Measurements from ENCODE around the gene SESTD1. TPM values are rescaled to one million over a fixed set of nuclear protein-coding genes. Genes with fewer than 3 reads are reported as not detected.

The SESTD1 gene
- total RNA-seq, 1 donor, result 20.1 TPM

DNA sequence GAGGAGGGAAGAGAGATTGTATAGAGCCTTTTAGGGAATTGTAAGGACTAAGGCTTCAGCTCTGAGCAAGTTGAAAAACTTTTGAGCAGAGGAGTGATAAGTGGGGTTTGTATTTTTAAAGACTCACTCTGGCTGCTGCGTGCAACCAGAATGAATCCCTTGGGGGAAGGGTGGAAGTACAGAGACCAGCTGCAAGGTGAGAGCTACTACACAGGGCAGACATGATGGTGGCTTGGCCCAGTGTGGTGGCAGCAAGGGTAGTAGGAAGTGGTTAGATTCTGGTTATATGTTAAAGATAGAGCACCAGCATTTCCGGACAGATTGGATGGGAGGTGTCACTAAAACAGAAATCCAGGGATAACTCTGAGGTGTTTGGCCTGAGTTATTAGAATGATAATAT lies 10.1 kb upstream of the SESTD1 start:
- Histone ChIP-seq H3K4me1 (ENCODE audit: insufficient read depth, low read length) (peaks cover 11% of the 10 kb centered on the region), H3K27me3 (ENCODE audit: insufficient read depth, low read length) (no peaks in the 10 kb centered on the region), H3K9me3 (ENCODE audit: low read depth, low read length) (no peaks in the 10 kb centered on the region), H3K4me3 (ENCODE audit: low read length) (no peak overlapping the region)

DNA sequence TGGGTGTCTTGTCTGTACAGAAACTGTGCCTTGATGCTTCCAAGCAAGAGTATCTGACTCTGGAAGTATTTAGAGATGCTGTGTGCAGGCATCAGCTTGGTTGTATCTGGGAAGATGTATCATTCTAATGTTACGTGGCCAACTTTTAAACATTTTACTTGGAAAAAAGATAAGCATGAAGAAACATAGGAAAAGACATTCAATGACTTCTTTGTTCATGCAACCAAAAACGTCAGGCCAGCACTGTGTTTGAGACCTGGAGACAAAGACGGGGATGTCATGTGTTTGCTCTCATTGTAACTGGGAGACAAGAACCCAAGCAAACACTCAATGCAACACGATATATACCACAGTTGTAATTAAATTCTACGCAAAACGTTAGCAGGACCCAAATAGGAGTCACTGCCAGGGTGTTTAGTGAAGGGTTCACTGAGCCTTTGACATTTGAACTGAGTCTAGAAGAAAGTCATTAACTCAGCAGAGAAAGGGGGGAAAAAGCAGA lies 8.9 kb upstream of the SESTD1 start:
- Histone ChIP-seq H3K27me3 (ENCODE audit: insufficient read depth, low read length) (no peaks in the 10 kb centered on the region), H3K4me1 (ENCODE audit: insufficient read depth, low read length) (peaks cover 16% of the 10 kb centered on the region), H3K4me3 (ENCODE audit: low read length) (no peak overlapping the region), H3K9me3 (ENCODE audit: low read depth, low read length) (no peaks in the 10 kb centered on the region)

DNA sequence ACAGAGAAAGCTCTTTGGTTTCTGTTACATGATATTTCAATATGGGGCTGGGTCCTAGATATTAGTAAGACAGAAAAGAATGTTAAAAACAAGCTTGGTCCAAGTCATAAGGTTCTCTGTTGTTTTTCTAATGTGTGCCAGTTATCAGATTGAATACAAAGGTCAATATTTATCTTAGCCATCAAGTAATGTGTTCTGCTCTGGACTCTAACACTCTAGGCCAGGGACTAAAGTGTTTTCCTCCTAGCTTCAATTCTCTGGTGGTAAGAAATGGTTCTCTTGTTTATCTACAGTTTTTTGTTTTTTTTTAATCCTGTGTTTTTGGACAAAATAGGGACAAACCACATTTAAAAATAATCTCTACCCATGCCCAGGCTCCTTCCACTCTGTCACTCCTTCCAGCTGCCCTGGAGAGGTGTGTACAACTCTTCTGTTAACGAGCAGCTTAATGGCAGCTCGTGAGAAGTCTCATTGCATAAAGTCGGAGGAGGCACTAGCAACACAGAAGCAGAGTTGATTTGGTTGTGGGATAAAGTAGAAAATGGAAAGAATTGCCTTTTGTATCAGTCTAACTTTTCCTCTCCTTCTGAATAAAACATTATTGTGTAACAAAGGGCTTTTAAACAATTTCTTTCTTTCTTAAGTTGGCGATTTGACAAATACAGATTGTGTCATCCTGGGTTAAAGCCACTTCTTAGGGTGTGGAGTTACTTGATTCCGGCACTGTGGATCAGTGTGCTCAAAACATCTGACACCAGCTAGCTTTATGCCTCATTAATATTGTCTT lies 8.0 kb upstream of the SESTD1 start:
- H3K4me1 ChIP-seq (ENCODE audit: insufficient read depth, low read length), result peaks cover 24% of the 10 kb centered on the region
- no peak overlapping the region for H3K4me3 ChIP-seq (ENCODE audit: low read length)
- H3K9me3 ChIP-seq (ENCODE audit: low read depth, low read length), result no peaks in the 10 kb centered on the region
- no peaks in the 10 kb centered on the region for H3K27me3 ChIP-seq (ENCODE audit: insufficient read depth, low read length)

DNA sequence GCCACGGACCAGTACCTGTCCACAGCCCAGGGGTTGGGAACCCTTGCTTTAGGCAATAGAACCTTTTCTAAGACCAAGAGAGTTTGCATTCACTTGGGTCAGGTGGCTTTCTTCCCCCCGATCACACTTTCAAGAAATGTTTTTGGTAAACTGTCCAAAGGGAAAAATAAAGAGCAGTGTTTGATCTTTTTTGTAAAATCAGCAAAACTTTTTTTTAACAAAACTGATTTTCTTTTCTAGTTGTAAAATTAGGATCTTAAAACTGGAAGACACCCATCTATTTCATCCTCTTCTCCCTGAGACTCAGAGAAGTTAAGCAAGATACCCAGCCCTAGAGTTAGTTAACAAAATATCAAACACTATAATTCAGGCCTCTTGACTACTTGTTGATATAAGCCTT lies 6.1 kb upstream of the SESTD1 start:
- H3K4me1 ChIP-seq (ENCODE audit: insufficient read depth, low read length), result peaks cover 26% of the 10 kb centered on the region
- H3K27me3 ChIP-seq (ENCODE audit: insufficient read depth, low read length), result no peaks in the 10 kb centered on the region
- H3K9me3 ChIP-seq (ENCODE audit: low read depth, low read length), result no peaks in the 10 kb centered on the region
- H3K4me3 ChIP-seq (ENCODE audit: low read length), result no peak overlapping the region

DNA sequence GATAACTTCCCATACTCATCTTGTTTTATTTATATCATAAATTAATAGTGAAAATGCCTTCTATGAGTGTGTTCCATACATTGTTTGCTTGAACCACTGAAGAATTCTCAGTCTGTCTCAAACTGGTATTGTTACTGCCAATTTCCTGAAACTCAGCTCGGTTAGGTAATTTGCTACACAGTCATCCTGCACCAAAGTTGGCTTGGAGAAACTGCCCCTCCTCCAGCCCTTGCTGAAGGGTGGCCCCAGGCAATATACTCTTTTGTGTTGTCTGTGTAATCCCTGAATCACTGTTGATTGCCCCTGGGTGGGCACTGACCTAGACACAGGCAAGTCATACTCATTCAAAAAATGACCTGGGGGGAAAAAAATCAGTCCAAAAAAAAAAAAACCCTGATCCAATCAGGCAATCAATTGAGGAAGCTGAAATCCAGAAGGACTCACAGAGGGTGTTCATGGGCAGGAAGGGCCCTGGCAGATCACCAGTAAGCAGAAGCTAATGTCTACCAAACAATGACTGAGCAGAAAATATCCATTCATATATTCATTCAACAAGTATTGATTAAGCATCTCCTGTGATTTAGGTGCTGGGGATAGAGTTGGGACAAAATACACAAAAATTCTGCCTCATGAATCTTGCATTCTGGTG lies 3.8 kb upstream of the SESTD1 start:
- H3K9me3 ChIP-seq (ENCODE audit: low read depth, low read length), result no peaks in the 10 kb centered on the region
- no peaks in the 10 kb centered on the region for H3K27me3 ChIP-seq (ENCODE audit: insufficient read depth, low read length)
- peaks cover 35% of the 10 kb centered on the region for H3K4me1 ChIP-seq (ENCODE audit: insufficient read depth, low read length)
- H3K4me3 ChIP-seq (ENCODE audit: low read length), result no peak overlapping the region

DNA sequence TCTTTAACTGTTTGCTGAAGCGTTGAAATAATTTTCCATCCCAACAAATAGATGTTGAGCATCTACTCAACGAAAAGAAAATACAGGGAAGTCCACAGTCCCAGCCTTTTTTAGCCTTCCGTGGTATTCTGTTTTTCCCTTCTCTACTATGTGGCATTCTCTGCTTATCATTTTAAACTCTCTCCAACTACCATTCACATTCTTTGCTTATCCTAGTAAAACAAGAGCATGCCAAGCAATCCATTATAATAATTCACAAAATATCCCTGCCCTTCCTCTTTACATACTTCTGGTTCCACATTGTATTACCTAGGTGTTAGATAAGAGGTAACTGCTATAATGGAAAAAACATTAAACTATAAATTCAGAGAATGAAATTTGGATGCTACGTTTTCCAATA lies 1.6 kb upstream of the SESTD1 start:
- H3K9me3 ChIP-seq (ENCODE audit: low read depth, low read length), result no peaks in the 10 kb centered on the region
- no peak overlapping the region for H3K4me3 ChIP-seq (ENCODE audit: low read length)
- H3K27me3 ChIP-seq (ENCODE audit: insufficient read depth, low read length), result no peaks in the 10 kb centered on the region
- peaks cover 33% of the 10 kb centered on the region for H3K4me1 ChIP-seq (ENCODE audit: insufficient read depth, low read length)

DNA sequence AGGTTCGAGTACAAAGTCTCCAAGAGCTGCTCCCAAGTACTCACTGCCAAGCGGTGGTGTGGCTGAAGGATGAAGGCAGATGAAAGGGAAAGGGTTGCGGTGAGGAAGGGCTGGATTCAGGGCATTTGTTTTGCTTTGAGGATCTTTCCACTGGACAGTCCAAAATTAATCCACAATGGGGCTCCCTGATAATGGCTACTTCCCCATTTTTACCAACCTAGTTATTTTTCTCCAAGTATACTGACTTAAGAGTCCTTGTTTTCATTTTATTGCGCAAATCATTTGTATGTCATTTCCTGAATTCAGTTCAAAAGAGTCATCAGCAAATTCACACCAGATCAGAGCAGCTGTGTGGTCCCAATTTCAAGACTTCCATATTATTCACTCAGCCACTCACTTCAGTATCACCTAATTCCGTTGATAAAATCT lies 464 bp upstream of the SESTD1 start:
- Histone ChIP-seq H3K27me3 (ENCODE audit: insufficient read depth, low read length) (no peaks in the 10 kb centered on the region), H3K9me3 (ENCODE audit: low read depth, low read length) (no peaks in the 10 kb centered on the region), H3K4me3 (ENCODE audit: low read length) (peak overlapping the region; percentile 67), H3K4me1 (ENCODE audit: insufficient read depth, low read length) (peaks cover 36% of the 10 kb centered on the region)

DNA sequence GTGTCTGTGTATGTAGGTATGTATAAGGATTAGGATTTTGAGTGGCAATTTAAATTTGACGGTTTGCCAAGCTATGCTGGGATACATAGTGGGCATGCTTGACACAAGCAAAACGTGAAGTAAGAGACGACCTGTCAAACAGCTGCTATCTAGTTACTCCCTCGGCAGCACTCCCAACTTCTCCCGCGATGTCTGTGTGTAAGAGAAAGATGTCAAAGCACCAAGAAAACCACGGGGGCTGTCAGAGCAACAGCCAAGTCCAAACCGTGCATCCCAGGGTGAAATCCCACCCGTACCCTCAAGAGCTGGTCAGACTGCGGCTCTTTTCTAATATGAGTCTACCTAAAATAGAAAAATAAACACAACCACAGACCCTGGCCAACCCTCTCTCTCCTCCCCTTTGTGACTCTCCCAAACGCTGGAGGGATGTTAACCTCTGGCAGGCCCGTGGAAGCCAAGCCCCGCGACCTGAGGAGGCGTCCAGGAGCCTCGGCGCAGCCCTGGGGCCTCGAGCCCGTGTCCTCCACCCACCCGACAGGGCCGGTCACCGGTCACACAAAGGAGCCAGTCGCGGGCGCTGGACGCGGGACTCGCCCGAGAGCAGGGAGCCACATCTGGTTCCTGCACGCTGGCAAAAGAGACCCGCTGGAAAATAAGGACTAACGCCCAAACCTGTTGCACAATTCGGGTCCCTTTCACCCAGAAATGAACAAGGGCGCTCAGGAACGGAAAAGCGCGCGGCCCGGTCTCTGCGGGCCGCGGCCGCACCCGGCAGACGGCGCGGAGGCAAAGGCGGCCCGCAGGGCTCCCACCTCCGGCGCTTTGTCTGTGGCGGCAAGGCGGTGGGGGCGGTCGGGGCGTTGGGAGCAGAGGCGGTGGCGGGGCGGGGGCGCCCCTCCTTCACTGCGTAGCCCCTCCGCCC lies 925 bp downstream of the SESTD1 start:
- Histone ChIP-seq H3K4me1 (ENCODE audit: insufficient read depth, low read length) (peaks cover 33% of the 10 kb centered on the region), H3K27me3 (ENCODE audit: insufficient read depth, low read length) (no peaks in the 10 kb centered on the region), H3K4me3 (ENCODE audit: low read length) (peak overlapping the region; percentile 67)

DNA sequence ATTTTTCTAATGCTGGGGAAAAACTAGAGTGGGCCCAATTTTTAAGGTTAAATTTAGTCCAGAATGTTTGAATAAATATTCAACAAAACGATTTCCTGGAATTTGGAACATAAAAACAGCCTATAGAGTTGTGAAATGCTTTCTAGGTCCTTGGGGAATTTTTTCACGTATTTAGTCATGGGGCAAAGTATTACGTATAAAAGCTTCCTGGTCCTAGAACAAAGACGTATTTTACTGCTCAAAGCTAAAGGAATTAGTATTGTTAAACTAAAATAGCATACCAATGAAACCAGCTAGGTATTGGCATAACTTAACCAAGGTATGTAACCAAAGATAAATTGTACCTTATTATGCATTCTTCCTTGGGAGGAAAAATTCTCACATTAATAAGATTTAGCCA lies 1.6 kb downstream of the SESTD1 start:
- Histone ChIP-seq H3K4me3 (ENCODE audit: low read length) (peak overlapping the region; percentile 67), H3K9me3 (ENCODE audit: low read depth, low read length) (no peaks in the 10 kb centered on the region), H3K27me3 (ENCODE audit: insufficient read depth, low read length) (no peaks in the 10 kb centered on the region), H3K4me1 (ENCODE audit: insufficient read depth, low read length) (peaks cover 26% of the 10 kb centered on the region)

More for the DNA sequence above, 925 bp downstream of the SESTD1 start:
- no peaks in the 10 kb centered on the region for H3K9me3 ChIP-seq (ENCODE audit: low read depth, low read length)

DNA sequence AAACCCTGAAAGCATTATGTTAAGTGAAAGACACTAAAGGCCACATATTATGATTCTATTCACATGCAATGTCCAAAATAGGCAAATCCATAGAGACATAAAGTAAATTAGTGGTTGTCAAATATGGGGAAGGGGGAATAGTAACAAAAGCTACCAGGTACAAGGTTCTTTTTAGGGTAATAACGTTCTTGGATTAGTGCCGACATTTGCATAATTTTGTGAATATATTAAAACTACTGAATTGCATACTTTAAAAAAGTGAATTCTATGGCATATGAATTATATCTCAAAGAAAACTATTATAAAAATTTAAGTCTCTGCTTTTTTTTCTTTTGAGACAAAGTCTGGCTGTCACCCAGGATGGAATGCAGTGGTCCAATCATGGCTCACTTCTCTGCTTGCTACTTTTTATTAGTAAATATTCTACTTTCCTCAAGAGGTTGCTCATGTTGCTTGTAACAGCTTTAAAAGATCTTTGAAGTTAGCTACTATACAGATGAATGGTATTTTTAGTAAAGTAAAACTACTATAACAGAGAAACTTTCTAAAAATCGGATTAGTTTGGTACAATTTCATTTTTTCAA lies 2.5 kb downstream of the SESTD1 start:
- Histone ChIP-seq H3K4me1 (ENCODE audit: insufficient read depth, low read length) (peaks cover 23% of the 10 kb centered on the region), H3K4me3 (ENCODE audit: low read length) (no peak overlapping the region), H3K27me3 (ENCODE audit: insufficient read depth, low read length) (no peaks in the 10 kb centered on the region), H3K9me3 (ENCODE audit: low read depth, low read length) (no peaks in the 10 kb centered on the region)

DNA sequence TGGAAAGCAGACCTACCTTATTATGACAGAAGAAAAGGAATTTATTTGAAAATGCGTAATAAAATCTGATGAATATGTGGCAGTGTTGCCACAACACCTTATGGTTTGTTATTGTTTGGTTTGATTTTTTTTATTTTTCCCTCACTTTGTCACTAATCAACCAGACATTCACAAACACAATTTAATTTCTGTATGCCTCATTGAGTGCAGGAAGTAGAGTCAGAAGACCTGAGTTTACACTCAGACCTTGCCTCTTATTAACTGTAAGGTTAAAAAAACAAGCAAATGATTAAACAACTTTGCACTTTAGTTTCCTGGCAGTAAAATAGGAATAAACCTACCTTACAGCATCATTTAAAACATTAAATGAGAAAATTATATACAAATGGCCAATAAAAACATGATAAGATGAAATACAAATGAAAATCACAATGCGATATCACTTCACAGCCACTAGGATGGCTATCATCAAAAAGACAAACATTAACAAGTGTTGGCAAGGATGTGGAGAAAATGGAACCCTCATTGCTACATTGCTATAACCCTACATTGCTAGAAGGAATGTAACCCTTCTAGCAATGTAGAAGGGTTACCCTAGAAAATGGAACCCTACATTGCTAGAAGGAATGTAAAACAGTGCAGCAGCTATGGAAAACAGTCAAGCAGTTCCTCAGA lies 3.3 kb downstream of the SESTD1 start:
- Histone ChIP-seq H3K27me3 (ENCODE audit: insufficient read depth, low read length) (no peaks in the 10 kb centered on the region), H3K9me3 (ENCODE audit: low read depth, low read length) (no peaks in the 10 kb centered on the region), H3K4me1 (ENCODE audit: insufficient read depth, low read length) (peaks cover 23% of the 10 kb centered on the region), H3K4me3 (ENCODE audit: low read length) (no peak overlapping the region)

DNA sequence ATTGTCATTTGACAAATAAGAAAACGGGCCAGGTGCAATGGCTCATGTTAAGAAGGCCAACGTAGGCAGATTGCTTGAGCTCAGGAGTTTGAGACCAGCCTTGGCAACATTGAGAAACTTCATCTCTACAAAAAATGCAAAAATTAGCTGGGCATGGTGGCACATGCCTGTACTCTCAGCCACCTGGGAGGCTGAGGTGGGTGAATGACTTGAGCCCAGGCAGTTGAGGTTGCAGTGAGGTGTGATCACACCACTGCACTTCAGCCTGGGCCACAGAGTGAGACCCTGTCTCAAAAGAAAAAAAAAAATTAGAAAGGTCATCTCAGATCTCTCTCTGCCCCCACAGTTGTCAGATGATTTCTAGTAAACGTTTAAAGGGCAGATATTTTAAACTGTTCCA lies 4.4 kb downstream of the SESTD1 start:
- Histone ChIP-seq H3K9me3 (ENCODE audit: low read depth, low read length) (no peaks in the 10 kb centered on the region), H3K4me3 (ENCODE audit: low read length) (no peak overlapping the region), H3K27me3 (ENCODE audit: insufficient read depth, low read length) (no peaks in the 10 kb centered on the region), H3K4me1 (ENCODE audit: insufficient read depth, low read length) (peaks cover 17% of the 10 kb centered on the region)

DNA sequence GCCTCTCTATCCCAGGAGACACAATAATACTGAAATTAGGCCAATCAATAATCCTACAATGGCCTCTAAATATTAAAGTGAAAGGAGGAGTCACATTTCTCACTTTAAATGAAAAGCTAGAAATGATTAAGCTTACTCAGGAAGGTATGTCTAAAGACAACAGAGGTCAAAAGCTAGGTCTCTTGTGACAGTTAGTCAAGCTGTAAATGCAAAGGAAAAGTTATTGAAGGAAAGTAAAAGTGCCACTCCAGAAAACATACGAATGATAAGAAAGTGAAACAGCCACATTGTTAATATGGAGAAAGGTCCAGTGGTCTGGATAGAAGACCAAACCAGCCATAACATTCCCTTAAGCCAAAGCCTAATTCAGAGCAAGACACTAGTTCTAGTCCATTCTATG lies 9.5 kb downstream of the SESTD1 start:
- no peaks in the 10 kb centered on the region for H3K9me3 ChIP-seq (ENCODE audit: low read depth, low read length)
- H3K27me3 ChIP-seq (ENCODE audit: insufficient read depth, low read length), result no peaks in the 10 kb centered on the region
- peaks cover 31% of the 10 kb centered on the region for H3K4me1 ChIP-seq (ENCODE audit: insufficient read depth, low read length)
- no peak overlapping the region for H3K4me3 ChIP-seq (ENCODE audit: low read length)

DNA sequence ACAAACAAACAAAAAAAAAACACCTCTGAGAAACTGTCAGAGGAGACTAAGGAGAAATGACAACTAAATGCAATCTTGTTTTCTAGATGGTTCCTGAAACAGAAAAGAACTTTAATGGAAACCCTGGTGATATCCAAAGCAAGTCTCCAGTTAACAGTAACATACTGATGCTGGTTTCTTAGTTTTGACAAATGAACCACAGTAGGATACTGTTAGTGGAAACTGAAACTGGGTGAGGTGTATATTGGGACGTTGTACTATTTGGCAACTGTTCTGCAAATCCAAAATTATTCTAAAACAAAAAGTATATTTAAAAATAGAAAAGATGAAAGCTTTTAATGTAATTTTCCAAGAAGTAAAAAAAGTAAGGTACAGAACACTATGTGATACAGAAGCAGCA lies 11.4 kb downstream of the SESTD1 start:
- H3K27me3 ChIP-seq (ENCODE audit: insufficient read depth, low read length), result no peaks in the 10 kb centered on the region

More for the DNA sequence above, 11.4 kb downstream of the SESTD1 start:
- Histone ChIP-seq H3K9me3 (ENCODE audit: low read depth, low read length) (no peaks in the 10 kb centered on the region), H3K4me3 (ENCODE audit: low read length) (no peak overlapping the region), H3K4me1 (ENCODE audit: insufficient read depth, low read length) (peaks cover 30% of the 10 kb centered on the region)

Measured in mononuclear cell (primary cell).